Bone marrow (tissue), 2 donors: ENCODE results near the gene CRIP3.
"Not testable (repeated sequence)": the region's sequence is repeated elsewhere in the genome, so short reads cannot be mapped to it uniquely, and the experiment has no call there.

ENCODE experiments used
- DNase-seq, 2 donors: peaks; one replicate each; lab custom pipeline; 2025; lab: John Stamatoyannopoulos, UW

Gene CRIP3

DNA sequence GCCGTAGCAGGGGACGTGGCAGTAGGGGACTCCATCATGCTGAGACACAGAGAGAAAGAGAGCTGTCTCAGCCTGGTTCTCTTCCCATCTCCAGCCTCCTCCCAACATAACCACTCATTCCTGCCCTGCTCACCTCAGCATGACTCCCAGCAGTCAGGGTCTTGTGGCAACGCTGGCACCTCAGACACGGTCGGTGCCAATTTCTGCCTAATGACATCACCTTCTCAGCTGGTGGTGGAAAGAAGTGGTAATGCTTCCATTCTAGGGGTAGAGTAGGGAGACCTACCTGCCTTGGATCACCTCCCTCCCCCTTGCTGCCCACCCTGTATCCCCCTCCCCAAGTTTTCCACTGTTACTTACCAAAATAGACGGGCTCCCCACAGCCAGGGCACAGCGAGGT is 2.5 kb downstream of the CRIP3 start:
- no peak for DNase-seq

DNA sequence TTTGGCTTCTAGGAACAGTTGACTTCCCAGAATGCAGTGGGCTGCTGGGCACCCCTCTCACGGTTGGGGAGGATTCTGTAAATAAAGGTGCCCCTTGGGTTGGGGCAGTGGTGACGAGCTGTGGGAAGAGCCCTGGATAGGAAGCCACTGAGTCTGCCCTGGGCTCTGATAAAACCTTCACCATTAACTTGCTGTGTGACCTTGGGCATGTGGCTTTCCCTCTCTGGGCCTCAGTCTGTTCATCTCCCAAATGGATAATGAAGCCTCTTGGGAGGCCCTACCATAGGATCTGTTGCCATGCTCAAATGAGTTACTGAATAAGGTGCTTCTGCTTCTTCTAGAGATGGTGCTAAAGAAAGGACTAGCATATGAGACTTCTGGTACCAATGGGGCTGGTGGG is 3.7 kb downstream of the CRIP3 start:
- DNase-seq = no peak

DNA sequence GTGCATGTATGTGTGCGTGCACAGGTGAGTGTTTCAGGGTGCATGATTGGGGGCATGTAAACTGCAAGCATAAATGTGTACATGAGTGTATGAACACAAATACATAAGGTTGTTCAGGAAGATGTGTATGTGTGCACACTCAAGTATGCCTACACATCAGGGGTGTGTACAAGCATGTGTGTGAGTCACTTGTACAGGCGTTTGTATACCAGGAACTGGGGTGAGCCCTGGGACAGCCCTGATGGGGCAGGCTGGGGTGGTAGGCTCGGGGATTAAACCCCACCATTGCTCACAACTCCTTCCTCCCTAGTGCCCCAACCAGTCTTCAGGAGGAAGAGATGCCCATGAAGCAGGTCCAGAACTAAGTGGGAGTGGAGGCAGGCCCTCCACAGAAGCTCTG is 4.3 kb downstream of the CRIP3 start:
- no peak for DNase-seq

DNA sequence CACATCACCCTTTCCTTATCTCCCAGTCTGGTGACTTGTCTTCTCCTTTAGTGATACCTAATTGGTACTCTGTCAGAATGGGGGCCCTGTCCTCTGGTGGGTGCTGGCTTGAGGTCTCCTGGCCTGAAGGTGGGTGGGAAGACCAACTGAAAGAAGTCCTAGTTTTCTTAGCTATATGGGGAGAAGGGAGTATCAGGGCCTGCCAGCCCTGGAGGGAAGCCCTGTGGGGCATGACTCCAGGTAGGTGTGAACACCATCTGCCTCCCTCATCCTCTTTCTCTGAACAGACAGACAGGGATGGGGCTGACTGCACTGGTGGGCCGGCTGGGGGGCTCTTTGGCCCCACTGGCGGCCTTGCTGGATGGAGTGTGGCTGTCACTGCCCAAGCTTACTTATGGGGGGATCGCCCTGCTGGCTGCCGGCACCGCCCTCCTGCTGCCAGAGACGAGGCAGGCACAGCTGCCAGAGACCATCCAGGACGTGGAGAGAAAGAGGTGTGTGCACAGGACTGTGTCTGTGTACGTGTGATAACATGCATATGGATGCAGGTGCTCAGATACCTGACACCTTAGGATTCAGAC is 4.8 kb downstream of the CRIP3 start:
- DNase-seq = no peak

DNA sequence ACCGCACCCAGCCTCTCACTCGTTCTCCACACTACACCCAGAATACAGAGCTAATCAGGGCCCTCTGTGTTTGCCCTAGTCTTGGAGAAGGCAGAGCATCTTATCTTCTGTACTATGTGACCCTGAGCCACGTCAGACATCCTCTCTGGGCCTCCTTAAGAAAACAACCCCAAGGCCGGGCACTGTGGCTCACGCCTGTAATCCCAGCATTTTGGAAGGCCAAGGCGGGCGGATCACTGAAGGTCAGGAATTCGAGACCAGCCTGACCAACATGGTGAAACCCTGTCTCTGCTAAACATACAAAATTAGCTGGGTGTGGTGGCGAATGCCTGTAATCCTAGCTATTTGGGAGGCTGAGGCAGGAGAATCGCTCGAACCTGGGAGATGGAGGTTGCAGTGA is 5.6 kb downstream of the CRIP3 start:
- DNase-seq = not testable (repeated sequence)

DNA sequence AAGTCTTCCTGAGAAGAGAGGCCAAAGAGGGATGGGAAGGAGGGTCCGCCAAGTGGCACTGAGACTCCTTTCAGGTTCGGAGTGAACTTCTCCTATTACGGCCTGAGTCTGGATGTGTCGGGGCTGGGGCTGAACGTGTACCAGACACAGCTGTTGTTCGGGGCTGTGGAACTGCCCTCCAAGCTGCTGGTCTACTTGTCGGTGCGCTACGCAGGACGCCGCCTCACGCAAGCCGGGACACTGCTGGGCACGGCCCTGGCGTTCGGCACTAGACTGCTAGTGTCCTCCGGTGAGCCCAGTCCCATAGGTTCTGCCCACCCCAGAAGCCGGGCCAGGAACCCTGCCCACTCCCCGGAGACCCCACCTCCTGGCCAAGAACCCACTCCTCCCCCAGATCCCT is 6.5 kb downstream of the CRIP3 start:
- DNase-seq = no peak

DNA sequence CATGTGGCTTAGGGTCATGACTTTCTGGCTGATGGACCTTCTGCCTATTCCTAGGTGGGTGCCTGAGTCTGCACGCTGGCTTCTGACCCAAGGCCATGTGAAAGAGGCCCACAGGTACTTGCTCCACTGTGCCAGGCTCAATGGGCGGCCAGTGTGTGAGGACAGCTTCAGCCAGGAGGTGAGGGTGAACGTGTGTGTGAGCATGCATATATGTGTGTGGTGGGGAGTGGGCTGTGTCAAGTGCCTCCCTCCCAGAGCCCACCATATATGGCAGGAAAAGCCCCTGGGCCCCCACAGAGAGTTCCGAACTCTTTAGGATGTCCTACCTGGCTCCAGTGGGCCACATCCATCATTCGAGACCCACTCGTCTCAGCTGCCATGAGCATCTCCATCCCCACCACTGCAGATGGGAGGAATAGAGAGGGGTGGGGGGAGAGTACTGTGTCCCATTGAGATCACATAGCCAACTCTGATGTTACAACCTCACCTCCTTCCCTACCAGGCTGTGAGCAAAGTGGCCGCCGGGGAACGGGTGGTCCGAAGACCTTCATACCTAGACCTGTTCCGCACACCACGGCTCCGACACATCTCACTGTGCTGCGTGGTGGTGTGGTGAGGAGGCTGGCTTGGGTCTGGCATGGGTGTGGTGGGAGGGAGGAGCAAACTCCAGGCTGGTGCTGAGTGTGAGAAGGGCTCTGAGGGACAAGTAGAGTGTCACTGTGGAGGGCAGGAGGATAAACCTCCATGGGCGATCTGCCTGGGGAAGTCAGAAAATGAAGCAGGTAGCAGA is 7.3 kb downstream of the CRIP3 start:
- no peak for DNase-seq

DNA sequence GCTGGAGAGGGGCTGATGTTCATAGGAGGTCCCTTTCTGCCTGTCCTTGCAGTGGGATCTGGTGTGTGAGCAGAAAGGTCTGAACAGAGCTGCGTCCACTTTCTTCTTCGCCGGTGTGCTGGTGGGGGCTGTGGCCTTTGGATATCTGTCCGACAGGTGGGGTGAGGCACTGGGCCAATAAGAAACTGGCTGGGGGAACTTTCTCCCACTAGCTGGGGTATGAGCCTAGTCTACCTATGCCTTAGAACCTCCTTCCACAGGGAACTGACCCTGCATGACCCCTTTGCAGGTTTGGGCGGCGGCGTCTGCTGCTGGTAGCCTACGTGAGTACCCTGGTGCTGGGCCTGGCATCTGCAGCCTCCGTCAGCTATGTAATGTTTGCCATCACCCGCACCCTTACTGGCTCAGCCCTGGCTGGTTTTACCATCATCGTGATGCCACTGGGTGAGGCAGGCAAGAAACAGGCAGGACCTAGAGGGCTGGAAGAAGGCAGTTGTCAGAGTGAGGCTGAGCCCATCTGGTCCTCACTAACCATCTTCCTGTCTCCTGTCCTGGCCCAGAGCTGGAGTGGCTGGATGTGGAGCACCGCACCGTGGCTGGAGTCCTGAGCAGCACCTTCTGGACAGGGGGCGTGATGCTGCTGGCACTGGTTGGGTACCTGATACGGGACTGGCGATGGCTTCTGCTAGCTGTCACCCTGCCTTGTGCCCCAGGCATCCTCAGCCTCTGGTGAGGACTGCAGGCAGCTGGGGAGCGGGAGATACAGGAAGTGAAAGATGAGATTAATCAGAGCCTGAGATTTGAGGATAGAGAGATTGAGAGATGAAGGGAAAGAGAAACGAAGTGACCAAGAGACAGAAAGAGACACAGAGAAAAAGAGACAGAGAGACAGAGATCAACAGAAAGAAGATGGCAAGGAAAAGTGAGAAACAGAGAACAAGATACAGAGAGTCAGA is 9.0 kb downstream of the CRIP3 start:
- DNase-seq = no peak

DNA sequence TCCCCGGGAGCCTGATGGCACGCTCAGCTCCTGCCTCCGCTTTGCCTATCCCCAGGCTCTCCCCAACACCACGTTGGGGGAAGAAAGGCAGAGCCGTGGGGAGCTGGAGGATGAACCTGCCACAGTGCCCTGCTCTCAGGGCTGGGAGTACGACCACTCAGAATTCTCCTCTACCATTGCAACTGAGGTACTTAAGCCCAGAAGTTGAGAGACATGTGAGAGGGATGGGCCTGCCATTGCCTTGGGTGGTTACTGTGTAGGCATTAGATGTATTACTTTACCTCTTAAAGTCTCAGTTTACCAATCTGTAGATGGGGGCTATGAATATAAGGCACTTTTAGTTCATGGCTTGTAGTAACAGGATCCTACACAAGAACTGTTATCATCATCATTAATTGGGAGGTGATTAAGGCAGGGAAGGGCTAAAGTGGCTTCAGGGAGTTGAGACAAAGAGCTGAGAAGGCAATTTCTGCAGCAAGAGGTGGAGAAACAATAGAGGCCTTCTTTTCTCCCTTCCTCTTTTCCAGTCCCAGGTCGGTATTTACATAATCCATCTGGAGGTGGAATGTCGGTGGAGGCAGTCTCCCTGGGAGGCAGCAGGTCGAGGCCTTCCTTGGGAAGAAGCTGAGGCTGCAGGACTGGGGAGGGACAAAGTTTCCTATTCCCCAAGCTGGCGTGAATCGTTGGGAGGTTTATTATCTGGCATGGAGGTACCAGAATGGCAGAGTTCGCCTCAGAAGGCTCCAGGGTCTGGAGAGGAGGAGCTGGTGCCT is 9.9 kb downstream of the CRIP3 start:
- DNase-seq = no peak

DNA sequence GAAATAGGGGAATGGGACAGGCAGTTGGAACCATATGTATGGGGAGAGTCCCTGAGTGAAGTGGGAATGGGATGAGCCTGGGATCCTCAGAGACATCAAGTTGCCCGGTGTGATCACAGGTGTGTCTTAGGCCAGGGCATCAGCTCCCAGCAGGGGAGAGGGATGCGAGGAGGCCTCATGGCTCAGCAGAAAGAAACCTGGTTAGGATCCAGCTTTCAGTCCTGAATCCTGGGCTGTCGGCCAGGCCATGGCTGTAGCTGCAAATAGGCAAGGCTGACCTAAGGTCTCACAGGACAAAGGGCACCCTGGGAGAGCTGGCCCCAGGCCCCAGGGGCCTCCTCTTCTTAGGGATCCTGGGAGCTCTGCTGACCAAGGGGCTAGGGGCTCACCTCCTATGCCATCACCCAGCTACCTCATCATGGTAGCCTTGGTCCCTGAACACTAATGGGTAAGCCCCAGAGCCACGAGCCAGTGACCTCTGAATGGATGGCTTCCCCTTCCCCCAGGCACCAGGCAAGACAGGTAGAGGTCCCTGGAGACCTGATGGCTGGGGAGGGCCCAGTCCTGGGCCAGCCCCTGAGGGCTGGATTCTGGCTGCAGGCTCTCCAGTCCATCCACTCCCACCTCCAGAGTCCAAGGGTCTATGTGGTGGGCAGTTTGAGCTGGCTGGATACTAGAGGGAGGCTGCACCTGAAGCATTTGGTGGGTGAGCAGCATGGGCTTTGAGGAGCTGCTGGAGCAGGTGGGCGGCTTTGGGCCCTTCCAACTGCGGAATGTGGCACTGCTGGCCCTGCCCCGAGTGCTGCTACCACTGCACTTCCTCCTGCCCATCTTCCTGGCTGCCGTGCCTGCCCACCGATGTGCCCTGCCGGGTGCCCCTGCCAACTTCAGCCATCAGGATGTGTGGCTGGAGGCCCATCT is 10.7 kb downstream of the CRIP3 start, which contains the start of gene SLC22A7:
SLC22A7 (plus strand) TSS at position 617 of the 921 bp plus-strand sequence; CDS start at position 716, 99 bp downstream.
- no peak for DNase-seq

DNA sequence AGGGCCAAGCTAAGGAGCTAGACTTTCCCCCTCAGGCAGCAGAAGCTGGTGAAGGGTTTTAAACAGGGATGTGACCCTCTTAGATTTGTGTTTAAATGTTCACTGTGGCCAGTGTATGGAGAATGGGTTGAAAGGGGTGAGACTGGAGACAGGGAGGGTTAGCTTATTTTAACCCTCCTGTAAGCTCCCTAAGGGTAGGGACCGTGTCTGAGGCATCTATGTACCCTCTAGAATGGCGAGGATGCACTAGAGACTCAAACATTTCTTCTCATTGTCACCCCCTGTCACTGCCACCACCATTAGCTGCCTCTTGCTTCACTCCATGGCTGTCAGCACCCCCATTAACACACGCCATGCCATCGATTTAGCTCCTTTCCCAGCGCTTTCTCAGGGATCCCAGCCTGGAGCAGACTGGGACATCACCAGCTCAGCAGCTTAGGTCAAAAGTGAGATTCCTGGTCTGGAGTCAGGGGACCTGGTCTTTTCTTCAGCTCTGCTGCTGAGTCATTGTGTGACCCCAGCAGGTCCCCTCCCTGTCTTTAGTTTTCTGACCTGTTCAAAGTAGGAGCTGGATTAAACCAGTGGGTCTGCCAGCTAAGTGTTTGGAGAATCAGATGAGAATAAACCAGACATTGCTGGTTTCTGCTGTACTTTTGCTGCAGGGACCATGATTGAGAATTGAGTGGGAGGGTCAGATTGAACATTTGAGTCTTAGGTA is 11.7 kb downstream of the CRIP3 start:
- DNase-seq = no peak

DNA sequence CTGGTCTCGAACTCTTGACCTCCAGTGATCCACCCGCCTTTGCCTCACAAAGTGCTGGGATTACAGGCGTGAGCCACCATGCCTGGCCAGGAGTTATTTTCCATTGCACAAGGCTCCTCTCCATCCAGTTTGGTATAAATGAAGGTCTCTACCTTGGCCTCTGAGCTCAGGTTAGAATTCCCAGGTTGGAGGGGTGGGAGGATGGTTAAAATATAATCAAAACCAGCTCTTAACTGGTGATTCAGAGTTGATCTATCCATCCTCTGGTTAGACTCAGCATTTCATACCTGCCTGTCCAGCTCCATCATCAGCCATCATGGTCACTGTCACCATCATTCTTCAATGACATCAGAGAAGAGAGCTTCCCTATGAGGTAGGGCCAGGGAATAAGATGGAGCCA is 13.2 kb downstream of the CRIP3 start:
- no peak for DNase-seq

DNA sequence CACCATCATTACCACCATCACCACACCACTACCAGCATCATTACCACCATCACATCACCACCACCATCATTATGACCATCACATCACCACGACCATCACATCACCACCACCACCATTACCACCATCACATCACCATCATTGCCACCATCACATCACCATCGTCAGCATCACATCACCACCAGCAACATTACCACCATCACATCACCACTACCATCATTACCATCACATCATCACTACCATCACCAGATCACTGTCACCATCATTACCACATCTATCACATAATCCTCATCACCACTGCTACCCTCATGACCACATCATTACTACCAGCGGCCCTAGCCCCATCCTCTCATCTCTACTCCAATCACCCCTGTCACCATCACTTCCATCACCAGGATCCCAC is 14.1 kb downstream of the CRIP3 start:
- DNase-seq = no peak

DNA sequence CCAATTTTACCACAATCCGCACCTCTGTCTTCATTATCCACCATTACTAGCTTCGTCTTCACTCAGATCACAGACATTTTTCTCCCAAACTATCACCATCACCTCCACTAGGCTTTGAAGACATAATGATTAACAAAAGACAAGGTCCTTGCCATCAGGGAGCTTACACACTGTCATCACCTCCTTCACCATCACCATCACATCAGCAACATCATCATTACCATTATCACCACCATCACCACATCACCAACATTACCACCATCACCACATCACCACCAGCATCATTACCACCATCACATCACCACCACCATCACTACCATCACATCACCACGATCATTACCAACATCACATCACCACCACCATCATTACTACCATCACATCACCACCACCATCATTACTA is 14.9 kb downstream of the CRIP3 start:
- no peak for DNase-seq

DNA sequence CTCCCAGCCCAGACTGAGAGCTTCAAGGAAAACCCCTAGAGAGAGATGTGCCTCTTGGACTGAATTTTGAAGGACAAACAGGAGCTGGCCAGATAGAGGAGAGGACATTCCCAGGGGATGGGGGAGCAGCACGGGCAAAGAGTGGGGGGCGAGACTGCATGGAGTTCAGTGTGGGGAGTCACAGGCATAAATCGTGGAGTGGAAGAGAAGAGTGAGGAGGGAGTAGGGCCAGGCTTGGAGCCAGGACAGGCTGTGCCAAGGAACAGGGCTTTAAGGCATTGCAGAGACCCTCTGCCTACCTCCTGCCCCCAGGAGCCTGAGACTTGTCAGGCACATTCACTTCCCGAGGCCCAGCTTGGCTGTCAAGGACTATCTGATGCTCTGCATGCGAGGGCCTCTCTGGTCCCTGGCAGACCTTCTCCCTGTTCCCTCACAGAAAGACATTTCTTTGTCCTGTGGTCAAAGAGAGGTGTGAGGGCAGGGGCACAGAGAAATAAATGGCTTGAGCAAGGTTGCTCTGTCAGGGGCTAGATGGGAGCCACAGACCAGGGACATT is 15.8 kb downstream of the CRIP3 start:
- no peak for DNase-seq

DNA sequence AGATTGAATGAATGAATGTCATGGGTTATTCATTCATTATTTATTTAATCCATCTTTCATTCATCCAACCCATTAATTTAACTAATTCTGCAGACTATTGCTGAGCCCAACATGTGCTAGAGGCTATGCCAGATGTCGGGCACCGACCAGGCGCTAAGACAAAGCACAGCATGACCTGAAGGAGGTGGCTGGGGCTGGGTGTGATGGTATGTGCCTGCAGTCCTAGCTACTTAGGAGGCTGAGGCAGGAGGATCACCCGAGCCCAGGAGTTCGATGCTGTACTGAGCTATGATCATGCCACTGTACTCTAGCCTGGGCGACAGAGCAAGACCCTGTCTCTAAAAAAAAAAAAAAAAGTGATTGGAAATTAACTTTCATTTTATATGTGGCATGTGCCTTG is 16.3 kb downstream of the CRIP3 start:
- DNase-seq = no peak

DNA sequence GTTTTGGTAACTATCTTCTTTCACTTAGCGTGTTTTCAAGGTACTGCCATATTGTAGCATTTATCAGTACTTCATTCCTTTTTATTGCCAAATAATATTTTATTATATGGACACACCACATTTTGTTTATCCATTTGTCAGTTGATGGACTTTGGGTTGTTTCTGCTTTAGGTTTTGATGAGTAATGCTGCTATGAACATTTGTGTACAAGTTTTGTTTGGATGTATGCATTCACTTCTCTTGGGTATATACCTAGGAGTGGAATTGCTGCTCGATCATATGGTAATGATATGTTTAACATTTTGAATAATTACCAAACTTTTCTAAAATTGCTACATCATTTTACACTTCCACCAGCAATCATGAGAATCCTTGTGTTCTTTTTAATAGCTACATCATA is 16.9 kb downstream of the CRIP3 start:
- DNase-seq = no peak

DNA sequence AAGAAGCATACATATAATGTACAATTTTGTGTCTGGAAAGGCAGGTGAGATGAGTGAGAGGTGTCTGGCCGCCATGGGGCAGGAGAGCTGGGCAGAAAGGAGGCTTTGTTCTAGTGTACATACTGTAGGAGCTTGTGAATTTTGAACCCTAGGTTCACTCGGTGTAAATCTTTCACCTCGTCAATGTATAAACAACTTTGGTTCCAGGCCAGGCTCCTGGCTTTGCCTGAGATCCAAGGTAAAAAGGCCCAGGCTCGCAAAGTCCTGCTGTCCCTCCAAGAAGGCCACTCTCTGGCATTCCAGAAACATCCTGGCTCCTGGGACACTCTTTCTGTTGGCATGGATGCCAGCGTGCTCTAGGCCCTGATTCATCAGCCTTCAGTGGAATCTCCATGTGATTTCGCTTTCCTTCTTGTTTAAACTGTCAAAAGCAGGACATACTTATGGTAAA is 17.7 kb downstream of the CRIP3 start:
- no peak for DNase-seq

DNA sequence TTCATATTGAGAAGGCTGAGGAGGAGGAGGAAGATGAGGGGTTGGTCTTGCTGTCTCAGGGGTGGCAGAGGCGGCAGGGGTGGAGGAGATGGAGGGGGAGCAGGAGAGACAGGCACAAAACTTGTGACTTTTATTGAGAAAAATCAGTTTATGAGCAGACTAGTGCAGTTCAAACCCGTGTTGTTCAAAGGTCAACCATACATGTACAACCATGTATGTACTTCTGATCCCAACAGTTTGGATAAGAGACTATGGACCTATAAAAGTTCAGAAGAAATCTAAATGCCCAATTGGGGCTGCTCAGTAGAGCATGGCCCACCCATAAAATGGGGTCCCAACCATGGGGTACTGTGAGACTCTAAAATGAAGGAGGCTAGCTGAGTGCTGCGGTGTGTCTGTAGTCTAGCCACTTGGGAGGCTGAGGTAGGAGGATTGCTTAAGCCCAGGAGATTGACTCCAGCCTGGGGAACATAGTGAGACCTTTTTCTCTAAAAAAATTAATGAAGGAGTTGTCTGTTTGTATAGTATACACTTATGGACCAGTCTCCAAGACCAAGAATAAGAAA is 18.2 kb downstream of the CRIP3 start:
- no peak for DNase-seq
